ENCODE measurements around the gene SHROOM4. TPM values are rescaled to one million over a fixed set of nuclear protein-coding genes. Genes with fewer than 3 reads are reported as not detected.
A peak's percentile ranks its signal among the peaks of the same experiment; 100 is the strongest.

SHROOM4 gene
- total RNA-seq, 1 experiment from 2014 or later, result 0.13 TPM

- ATAC-seq, result no peak
- no peaks in the 10 kb centered on the region for H3K36me3 ChIP-seq (ENCODE audit: control insufficient read depth, insufficient read depth, low read length)
- no peaks in the 10 kb centered on the region for H3K9me3 ChIP-seq (ENCODE audit: control insufficient read depth, insufficient read depth, low read depth, low read length)
- no peak overlapping the region for H3K27ac ChIP-seq (ENCODE audit: low read length)
- no peaks in the 10 kb centered on the region for H3K27me3 ChIP-seq (ENCODE audit: control insufficient read depth, insufficient read depth, low read length)
- no peak overlapping the region for H3K4me3 ChIP-seq (ENCODE audit: low read depth in 2 of 2, low read length in 2 of 2)
- intact Hi-C loops (cut with micrococcal nuclease; ENCODE audit: unreplicated experiment) (no loop called here), in situ Hi-C loops (cut with HindIII; ENCODE audit: low pct_unique_long_range_greater_than_20kb, low sequenced_read_pairs) (no loop called here)
- CTCF ChIA-PET, result no interaction called here
- TF ChIP-seq POLR2AphosphoS5 (IDR thresholded peaks at IDR 0.05; ENCODE audit: low read depth, low read length), result no peak
- no peak for TF ChIP-seq TCF7L2 (IDR thresholded peaks at IDR 0.05; ENCODE audit: low read depth, low read length)
- TF ChIP-seq CTCF (IDR thresholded peaks at IDR 0.05), result no peak
- no peak for TF ChIP-seq REST (IDR thresholded peaks at IDR 0.05; ENCODE audit: insufficient read depth in 1 of 2, low read depth in 2 of 2, low read length in 1 of 2)
- no peak for TF ChIP-seq SIN3A (IDR thresholded peaks at IDR 0.05; ENCODE audit: borderline replicate concordance, insufficient read depth, low read depth, low read length)
- no peaks in the 10 kb centered on the region for H3K4me1 ChIP-seq (ENCODE audit: control insufficient read depth, insufficient read depth, low read length)
- POLR2A ChIA-PET, result no interaction called here
- BruUV-seq (replicated peaks), result no TSS peak
- no peak for DNase-seq (ENCODE audit: low read depth, low spot score)
These were observed 62.9 kb downstream of the SHROOM4 start for GRCh38 chrX:50751091-50751490.

- Histone ChIP-seq H3K27ac (ENCODE audit: low read length) (no peak overlapping the region), H3K4me3 (ENCODE audit: low read depth in 2 of 2, low read length in 2 of 2) (no peak overlapping the region), H3K27me3 (ENCODE audit: control insufficient read depth, insufficient read depth, low read length) (no peaks in the 10 kb centered on the region), H3K36me3 (ENCODE audit: control insufficient read depth, insufficient read depth, low read length) (no peaks in the 10 kb centered on the region), H3K9me3 (ENCODE audit: control insufficient read depth, insufficient read depth, low read depth, low read length) (no peaks in the 10 kb centered on the region), H3K4me1 (ENCODE audit: control insufficient read depth, insufficient read depth, low read length) (no peaks in the 10 kb centered on the region)
- intact Hi-C loops (cut with micrococcal nuclease; ENCODE audit: unreplicated experiment) (loop anchor here (1.0 to 5.0 kb wide), 2 partner anchors 156 to 240 kb away; no protein-coding TSS in a partner anchor), in situ Hi-C loops (cut with HindIII; ENCODE audit: low pct_unique_long_range_greater_than_20kb, low sequenced_read_pairs) (no loop called here)
- ChIA-PET CTCF (no interaction called here), POLR2A (no interaction called here)
- TF ChIP-seq POLR2AphosphoS5 (IDR thresholded peaks at IDR 0.05; ENCODE audit: low read depth, low read length) (no peak), SIN3A (IDR thresholded peaks at IDR 0.05; ENCODE audit: borderline replicate concordance, insufficient read depth, low read depth, low read length) (no peak), CTCF (IDR thresholded peaks at IDR 0.05) (peak; percentile 75)
- BruUV-seq (replicated peaks), result no TSS peak
- ATAC-seq (no peak), DNase-seq (ENCODE audit: low read depth, low spot score) (peak; percentile 15)
These were observed 66.5 kb downstream of the SHROOM4 start for GRCh38 chrX:50747471-50747900.

All from Panc1 (cell line).